Colonic mucosa (tissue), 4 donors: Measurements from ENCODE around the gene CCDC78. TPM values are rescaled to one million over a fixed set of nuclear protein-coding genes. Genes with fewer than 3 reads are reported as not detected.

Experiments
- DNase-seq: peaks from one replicate; pipeline ENCODE4 v3.0.0-alpha.2; 2020
- H3K27ac ChIP-seq: fragments of 200-600 bp; one replicate; pipeline ENCODE4 v1.8.0; 2021
- H3K27me3 ChIP-seq: fragments of 200-600 bp; one replicate; pipeline ENCODE4 v1.8.0; 2021
- H3K36me3 ChIP-seq: fragments of 200-600 bp; one replicate; pipeline ENCODE4 v1.8.0; 2021
- H3K4me1 ChIP-seq: fragments of 200-600 bp; one replicate; pipeline ENCODE4 v1.8.0; 2021; ENCODE audit warnings: mild to moderate bottlenecking
- H3K4me3 ChIP-seq: fragments of 200-600 bp; one replicate; pipeline ENCODE4 v1.8.0; 2021
- H3K9ac ChIP-seq, 2 donors: one replicate each; pipeline ENCODE4 v1.7.0; 2013; ENCODE audit warnings: control low read depth in 2 of 2, low read depth in 2 of 2, low read length in 2 of 2
- H3K9me3 ChIP-seq: fragments of 200-600 bp; one replicate; pipeline ENCODE4 v1.8.0; 2021
- CTCF ChIP-seq: fragments of 200-600 bp; IDR thresholded peaks from one replicate; pipeline ENCODE4 v1.8.0; 2022; ENCODE audit warnings: antibody characterized with exemption, mild to moderate bottlenecking
- intact Hi-C: fragments of 100-400 bp; cut with DNase I; formaldehyde crosslinking; loops from one replicate; pipeline ENCODE4 v1.14.1; 2022
- total RNA-seq, 2 donors: library from RNA; stranded (reverse); fragmentation: NEBNext Ultra II Directional in 1 of 2; extraction: Animal tissue kit (Norgen Biotek cat#: 25700) in 1 of 2; gene quantifications; one replicate each; pipeline ENCODE4 v1.2.1, GENCODE V29; 2021
- donor health status: healthy.
- donor health status: DM: no; HTN: no; CAD: no.
- donor health status: DM: no; HTN: no; CAD: no.

Gene CCDC78
- total RNA-seq, 2 donors from 2014 or later: 0.37 to 3.7 TPM

- Histone ChIP-seq H3K27me3 (no peaks in the 10 kb centered on the region), H3K4me1 (peaks cover 41% of the 10 kb centered on the region), H3K9ac (no peak overlapping the region), H3K4me3 (no peak overlapping the region), H3K9me3 (no peaks in the 10 kb centered on the region), H3K36me3 (peaks cover 6% of the 10 kb centered on the region), H3K27ac (no peak overlapping the region)
- peak; percentile 44 for TF ChIP-seq CTCF
- DNase-seq: peak; percentile 70
- intact Hi-C loops: no loop called here
Observed at GRCh38 chr16:685967-686366, 40.3 kb downstream of the CCDC78 start.

GRCh38 chr16:684961-685696 is 41.1 kb downstream of the CCDC78 start:
- H3K4me1 ChIP-seq: peaks cover 43% of the 10 kb centered on the region
- peaks cover 6% of the 10 kb centered on the region for H3K36me3 ChIP-seq
- TF ChIP-seq CTCF: no peak
- H3K27ac ChIP-seq: no peak overlapping the region
- H3K27me3 ChIP-seq: no peaks in the 10 kb centered on the region
- H3K4me3 ChIP-seq: peak overlapping the region; percentile 63
- H3K9ac ChIP-seq: no peak overlapping the region
- DNase-seq: no peak
- intact Hi-C loops: no loop called here
- H3K9me3 ChIP-seq: no peaks in the 10 kb centered on the region

- Histone ChIP-seq H3K36me3 (peaks cover 6% of the 10 kb centered on the region), H3K4me1 (peaks cover 40% of the 10 kb centered on the region), H3K9ac (peak within 1 kb of the TSS; percentile 78 to 90), H3K4me3 (peak within 1 kb of the TSS; percentile 63), H3K27ac (peak within 1 kb of the TSS; percentile 60), H3K27me3 (no peaks in the 10 kb centered on the region), H3K9me3 (no peaks in the 10 kb centered on the region)
- no peak for TF ChIP-seq CTCF
- intact Hi-C loops: no loop called here
- DNase-seq: peak; percentile 97
Observed at GRCh38 chr16:684071-684794, 42.0 kb downstream of the CCDC78 start, which contains the start of gene JMJD8. Gene JMJD8 (minus strand): TSS chr16:684334. CDS start chr16:684319, 15 bp downstream.

GRCh38 chr16:683396-684070 is 42.7 kb downstream of the CCDC78 start:
- intact Hi-C loops: no loop called here

More at GRCh38 chr16:683396-684070, 42.7 kb downstream of the CCDC78 start:
- Histone ChIP-seq H3K36me3 (peaks cover 6% of the 10 kb centered on the region), H3K27me3 (no peaks in the 10 kb centered on the region), H3K4me3 (peak overlapping the region; percentile 63), H3K9me3 (no peaks in the 10 kb centered on the region), H3K4me1 (peaks cover 36% of the 10 kb centered on the region), H3K27ac (peak overlapping the region; percentile 60), H3K9ac (peak overlapping the region; percentile 78 to 90)
- DNase-seq: no peak
- no peak for TF ChIP-seq CTCF
